Hepatocyte (in vitro differentiated cells): ENCODE data around the gene RAP1A.

Source experiments
- EZH2phosphoT487 ChIP-seq: fragments of 200-600 bp; sonication (generic); IDR thresholded peaks from one replicate; pipeline ENCODE4 v1.6.1; 2018; ENCODE audit warnings: antibody characterized with exemption, mild to moderate bottlenecking, low read depth, moderate library complexity; ENCODE audit not compliant: unreplicated experiment, severe bottlenecking
- TF ChIP-seq, protein P1 (sequence below): fragments of 200-600 bp; sonication (generic); IDR thresholded peaks from 2 replicates; pipeline ENCODE4 v1.5.1; 2016; ENCODE audit warnings: antibody characterized with exemption, mild to moderate bottlenecking; ENCODE audit not compliant: poor library complexity

DNA sequence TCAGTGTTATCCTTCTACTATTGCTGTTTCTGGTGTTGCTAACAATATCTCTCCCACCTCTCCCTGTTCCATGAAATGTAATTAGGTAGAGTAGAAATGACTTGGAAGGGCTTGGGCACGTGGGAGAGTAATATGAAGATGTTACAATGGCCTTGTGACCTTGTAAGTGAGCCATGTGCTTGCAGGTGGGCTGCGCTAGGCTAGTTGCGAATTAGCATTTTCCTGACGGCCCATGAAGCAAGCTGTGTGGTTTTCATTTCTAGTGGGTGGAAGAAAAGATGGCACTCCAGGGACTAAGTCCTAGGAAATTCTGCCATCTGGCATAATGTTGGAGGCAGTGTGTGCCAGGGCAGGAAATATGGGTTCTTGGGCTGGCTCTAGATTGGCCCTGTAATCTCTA is 128.4 kb downstream of the RAP1A start:
- TF ChIP-seq, protein P1, sequence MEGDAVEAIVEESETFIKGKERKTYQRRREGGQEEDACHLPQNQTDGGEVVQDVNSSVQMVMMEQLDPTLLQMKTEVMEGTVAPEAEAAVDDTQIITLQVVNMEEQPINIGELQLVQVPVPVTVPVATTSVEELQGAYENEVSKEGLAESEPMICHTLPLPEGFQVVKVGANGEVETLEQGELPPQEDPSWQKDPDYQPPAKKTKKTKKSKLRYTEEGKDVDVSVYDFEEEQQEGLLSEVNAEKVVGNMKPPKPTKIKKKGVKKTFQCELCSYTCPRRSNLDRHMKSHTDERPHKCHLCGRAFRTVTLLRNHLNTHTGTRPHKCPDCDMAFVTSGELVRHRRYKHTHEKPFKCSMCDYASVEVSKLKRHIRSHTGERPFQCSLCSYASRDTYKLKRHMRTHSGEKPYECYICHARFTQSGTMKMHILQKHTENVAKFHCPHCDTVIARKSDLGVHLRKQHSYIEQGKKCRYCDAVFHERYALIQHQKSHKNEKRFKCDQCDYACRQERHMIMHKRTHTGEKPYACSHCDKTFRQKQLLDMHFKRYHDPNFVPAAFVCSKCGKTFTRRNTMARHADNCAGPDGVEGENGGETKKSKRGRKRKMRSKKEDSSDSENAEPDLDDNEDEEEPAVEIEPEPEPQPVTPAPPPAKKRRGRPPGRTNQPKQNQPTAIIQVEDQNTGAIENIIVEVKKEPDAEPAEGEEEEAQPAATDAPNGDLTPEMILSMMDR: no peak
- no peak for TF ChIP-seq EZH2phosphoT487
